Spleen (tissue), 11 donors: ENCODE measurements around the gene ITGB5. TPM values are rescaled to one million over a fixed set of nuclear protein-coding genes. Genes with fewer than 3 reads are reported as not detected.

Experiments
- DNase-seq: peaks from one replicate; pipeline ENCODE4 v3.0.0-alpha.2; 2020
- H3K27ac ChIP-seq, 8 donors: fragments of 200-600 bp; sonication (generic) in 7 of 8; 1 replicate in 4 of 8; 2 replicates in 4 of 8; pipeline versions ENCODE4 v1.5.0 to v1.8.0; 2016 to 2021; ENCODE audit warnings: inconsistent platforms in 4 of 8, mild to moderate bottlenecking in 4 of 8, moderate library complexity in 1 of 8
- H3K27me3 ChIP-seq, 7 donors: fragments of 200-600 bp; sonication (generic) in 6 of 7; replicated peaks in 1 of 7; 1 replicate in 4 of 7; 2 replicates in 3 of 7; pipeline versions ENCODE4 v1.5.0 to v1.8.0; 2016 to 2021; ENCODE audit warnings: inconsistent platforms in 3 of 7, mild to moderate bottlenecking in 1 of 7
- H3K36me3 ChIP-seq, 6 donors: fragments of 200-600 bp; sonication (generic) in 5 of 6; 1 replicate in 4 of 6; 2 replicates in 2 of 6; pipeline versions ENCODE4 v1.5.0 to v1.8.0; 2016 to 2021; ENCODE audit warnings: inconsistent platforms in 2 of 6
- H3K4me1 ChIP-seq, 6 donors: fragments of 200-600 bp; sonication (generic) in 5 of 6; 1 replicate in 3 of 6; 2 replicates in 3 of 6; pipeline versions ENCODE4 v1.5.0 to v1.8.0; 2016 to 2021; ENCODE audit warnings: inconsistent platforms in 3 of 6
- H3K4me3 ChIP-seq, 8 donors: fragments of 200-600 bp; sonication (generic) in 7 of 8; 1 replicate in 4 of 8; 2 replicates in 4 of 8; pipeline versions ENCODE4 v1.5.0 to v1.8.0; 2016 to 2021; ENCODE audit warnings: inconsistent platforms in 4 of 8, mild to moderate bottlenecking in 4 of 8, moderate library complexity in 2 of 8
- H3K9me3 ChIP-seq, 8 donors: fragments of 200-600 bp; sonication (generic) in 7 of 8; 1 replicate in 4 of 8; 2 replicates in 4 of 8; pipeline versions ENCODE4 v1.5.0 to v1.8.0; 2016 to 2021; ENCODE audit warnings: inconsistent platforms in 4 of 8
- POLR2A ChIP-seq, 3 donors: fragments of 450-650 bp; IDR thresholded peaks; one replicate each; pipeline ENCODE4 v1.5.1; 2017; ENCODE audit warnings: antibody characterized with exemption in 3 of 3, mild to moderate bottlenecking in 1 of 3
- POLR2AphosphoS5 ChIP-seq, 3 donors: sonication (generic); formaldehyde crosslinking; IDR thresholded peaks; one replicate each; pipeline ENCODE4 v1.5.1; 2017; ENCODE audit warnings: antibody characterized with exemption in 3 of 3
- WGBS, 5 donors: extraction: QIAGEN DNeasy Blood & Tissue Kit in 3 of 5; methylation state at CpG; one replicate each; pipeline versions ENCODE4 v1.1.5 to v1.1.7; 2013 to 2018; 5-methylcytosine and 5-hydroxymethylcytosine counted together
- intact Hi-C: fragments of 100-400 bp; cut with DNase I; formaldehyde crosslinking; loops from one replicate; pipeline ENCODE4 v1.15.0; 2023; ENCODE audit warnings: low total_unique reads
- polyA plus RNA-seq, 3 donors: library from polyadenylated mRNA; stranded (reverse); fragments of 200-250 nt; gene quantifications; one replicate each; pipeline ENCODE4 v1.2.1, GENCODE V29; 2013
- total RNA-seq, 7 donors: library from RNA; depleted of rRNA in 3 of 7; stranded (reverse); fragments of >200 nt in 3 of 7; fragmentation: NEBNext Ultra II Directional in 4 of 7; extraction: Animal tissue kit (Norgen Biotek cat#: 25700) in 4 of 7; gene quantifications; one replicate each; pipeline versions ENCODE4 v1.1.0 to v1.2.1, GENCODE V29; 2016 to 2021
- TF ChIP-seq, protein P1 (sequence below), 11 experiments: fragments of 200-600 bp in 7 of 11; fragments of 450-650 bp in 4 of 11; sonication (generic) in 4 of 11; IDR thresholded peaks in 8 of 11; conservative IDR thresholded peaks in 3 of 11; 1 replicate in 7 of 11; 2 replicates in 4 of 11; pipeline versions ENCODE4 v1.4.0 to v1.8.0; 2016 to 2021; ENCODE audit warnings: antibody characterized with exemption in 11 of 11, inconsistent platforms in 4 of 11, mild to moderate bottlenecking in 1 of 11
- donor health status: healthy with polysubstance abuse.
- donor health status: DM: no; HTN: no; CAD: no; lungs with moderate emphysema.
- donor health status: DM: no; HTN: no; CAD: no.
- donor health status: Bipolar disorder and iron deficiency.
- donor health status: healthy.
- donor health status: DM: no; HTN: no; CAD: no.
- donor health status: DM: yes; HTN: yes; CAD: no.

Gene ITGB5
- total and polyA plus RNA-seq, 10 donors = 7.4 to 227 (median 108) TPM

GRCh38 chr3:124809039-124809438, 78.1 kb downstream of the ITGB5 start:
- intact Hi-C loops = no loop called here
- Histone ChIP-seq H3K4me1 (peaks cover 0 to 4% (median 0%) of the 10 kb centered on the region in 6 donors), H3K36me3 (no peaks in the 10 kb centered on the region), H3K9me3 (no peaks in the 10 kb centered on the region), H3K4me3 (no peak overlapping the region), H3K27me3 (no peaks in the 10 kb centered on the region), H3K27ac (no peak overlapping the region)
- WGBS, 5 donors = 47 to 57% (median 56%) methylated on average over 3 of the region's 3 CpGs
- no peak for DNase-seq
- TF ChIP-seq POLR2A (IDR thresholded peaks at IDR 0.05) (no peak), POLR2AphosphoS5 (IDR thresholded peaks at IDR 0.05) (no peak)
- TF ChIP-seq, protein P1, sequence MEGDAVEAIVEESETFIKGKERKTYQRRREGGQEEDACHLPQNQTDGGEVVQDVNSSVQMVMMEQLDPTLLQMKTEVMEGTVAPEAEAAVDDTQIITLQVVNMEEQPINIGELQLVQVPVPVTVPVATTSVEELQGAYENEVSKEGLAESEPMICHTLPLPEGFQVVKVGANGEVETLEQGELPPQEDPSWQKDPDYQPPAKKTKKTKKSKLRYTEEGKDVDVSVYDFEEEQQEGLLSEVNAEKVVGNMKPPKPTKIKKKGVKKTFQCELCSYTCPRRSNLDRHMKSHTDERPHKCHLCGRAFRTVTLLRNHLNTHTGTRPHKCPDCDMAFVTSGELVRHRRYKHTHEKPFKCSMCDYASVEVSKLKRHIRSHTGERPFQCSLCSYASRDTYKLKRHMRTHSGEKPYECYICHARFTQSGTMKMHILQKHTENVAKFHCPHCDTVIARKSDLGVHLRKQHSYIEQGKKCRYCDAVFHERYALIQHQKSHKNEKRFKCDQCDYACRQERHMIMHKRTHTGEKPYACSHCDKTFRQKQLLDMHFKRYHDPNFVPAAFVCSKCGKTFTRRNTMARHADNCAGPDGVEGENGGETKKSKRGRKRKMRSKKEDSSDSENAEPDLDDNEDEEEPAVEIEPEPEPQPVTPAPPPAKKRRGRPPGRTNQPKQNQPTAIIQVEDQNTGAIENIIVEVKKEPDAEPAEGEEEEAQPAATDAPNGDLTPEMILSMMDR (IDR thresholded peaks at IDR 0.05 in 8 of 11, conservative IDR thresholded peaks at IDR 0.05 in 3 of 11) = no peak

DNA sequence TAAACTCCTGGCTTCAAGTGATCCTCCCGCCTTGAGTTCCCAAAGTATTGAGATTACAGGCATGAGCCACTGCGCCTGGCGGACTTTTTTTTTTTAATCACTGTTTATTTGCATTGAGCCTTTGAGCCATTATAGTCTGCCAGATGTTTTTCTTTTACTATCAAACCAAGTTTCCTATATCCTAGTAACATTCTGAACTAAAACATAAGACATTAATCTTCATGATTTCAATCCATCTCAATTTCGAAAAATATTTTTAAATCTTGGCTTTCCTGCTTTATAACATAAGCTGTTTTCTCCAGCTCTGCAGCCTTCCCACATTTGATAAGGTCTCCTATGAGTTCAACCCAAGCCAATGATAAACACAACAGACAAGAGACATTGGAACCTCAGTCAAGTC, 81.5 kb downstream of the ITGB5 start:
- H3K36me3 ChIP-seq = no peaks in the 10 kb centered on the region
- intact Hi-C loops = no loop called here
- no peak overlapping the region for H3K27ac ChIP-seq
- DNase-seq = no peak
- no peaks in the 10 kb centered on the region for H3K9me3 ChIP-seq
- TF ChIP-seq POLR2AphosphoS5 (IDR thresholded peaks at IDR 0.05) = no peak
- TF ChIP-seq, protein P1 (IDR thresholded peaks at IDR 0.05 in 8 of 11, conservative IDR thresholded peaks at IDR 0.05 in 3 of 11) = no peak
- TF ChIP-seq POLR2A (IDR thresholded peaks at IDR 0.05) = no peak
- no peaks in the 10 kb centered on the region for H3K27me3 ChIP-seq
- peaks cover 0 to 18% (median 7%) of the 10 kb centered on the region in 6 donors for H3K4me1 ChIP-seq
- WGBS, 5 donors = 80 to 89% (median 85%) methylated on average over 4 of the region's 4 CpGs
- H3K4me3 ChIP-seq = no peak overlapping the region

- DNase-seq = no peak
- Histone ChIP-seq H3K27me3 (no peaks in the 10 kb centered on the region), H3K4me3 (no peak overlapping the region), H3K27ac (no peak overlapping the region), H3K36me3 (no peaks in the 10 kb centered on the region), H3K4me1 (peaks cover 0 to 23% (median 11%) of the 10 kb centered on the region in 6 donors), H3K9me3 (no peaks in the 10 kb centered on the region)
- WGBS, 5 donors = 47 to 76% (median 63%) methylated on average over 7 of the region's 7 CpGs
- no peak for TF ChIP-seq POLR2A (IDR thresholded peaks at IDR 0.05)
- TF ChIP-seq, protein P1 (IDR thresholded peaks at IDR 0.05 in 8 of 11, conservative IDR thresholded peaks at IDR 0.05 in 3 of 11) = no peak
- no peak for TF ChIP-seq POLR2AphosphoS5 (IDR thresholded peaks at IDR 0.05)
- intact Hi-C loops = no loop called here
These were observed 82.3 kb downstream of the ITGB5 start for GRCh38 chr3:124804875-124805274.

DNA sequence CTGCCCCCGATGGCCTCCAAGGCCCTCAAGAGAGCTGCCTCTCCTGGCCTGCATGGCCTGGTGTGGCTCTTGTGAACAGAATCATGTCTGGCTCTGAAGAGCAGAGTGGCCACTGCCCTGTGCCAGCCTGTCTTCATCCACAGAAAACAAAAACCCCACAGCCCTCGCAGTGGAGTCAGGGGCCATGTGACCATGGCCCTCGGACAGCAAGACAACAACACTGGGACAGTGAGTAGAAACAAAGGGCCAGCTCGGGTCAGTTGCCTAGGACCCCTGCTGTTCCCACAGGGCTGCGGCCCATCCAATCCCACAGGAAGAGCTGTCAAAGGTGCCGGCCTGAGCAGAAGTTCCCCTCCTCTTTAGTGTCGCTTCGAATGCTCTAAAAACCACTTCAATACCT, 84.5 kb downstream of the ITGB5 start:
- H3K27me3 ChIP-seq = no peaks in the 10 kb centered on the region
- no peaks in the 10 kb centered on the region for H3K9me3 ChIP-seq
- peaks cover 0 to 23% (median 11%) of the 10 kb centered on the region in 6 donors for H3K4me1 ChIP-seq
- H3K36me3 ChIP-seq = no peaks in the 10 kb centered on the region
- no peak overlapping the region for H3K27ac ChIP-seq
- TF ChIP-seq POLR2A (IDR thresholded peaks at IDR 0.05) (no peak), POLR2AphosphoS5 (IDR thresholded peaks at IDR 0.05) (no peak)
- TF ChIP-seq, protein P1 (IDR thresholded peaks at IDR 0.05 in 8 of 11, conservative IDR thresholded peaks at IDR 0.05 in 3 of 11) = no peak
- intact Hi-C loops = no loop called here
- no peak overlapping the region for H3K4me3 ChIP-seq
- DNase-seq = no peak
- WGBS, 5 donors = 83 to 89% (median 87%) methylated on average over 8 of the region's 8 CpGs
